Stimulated activated CD4-positive, alpha-beta T cell treated with anti-CD3 and anti-CD28 coated beads, Interleukin-4, amount 100 ng/mL, for 24 hours (primary cell): ENCODE results near the gene DHX40.
"Not testable (repeated sequence)": the region's sequence is repeated elsewhere in the genome, so short reads cannot be mapped to it uniquely, and the experiment has no call there.

ENCODE experiments used
- DNase-seq: peaks from one replicate; pipeline ENCODE4 v3.0.0-alpha.2; 2020

Gene DHX40

GRCh38 chr17:59558953-59559352 lies 6.5 kb upstream of the DHX40 start:
- DNase-seq, result no peak

DNA sequence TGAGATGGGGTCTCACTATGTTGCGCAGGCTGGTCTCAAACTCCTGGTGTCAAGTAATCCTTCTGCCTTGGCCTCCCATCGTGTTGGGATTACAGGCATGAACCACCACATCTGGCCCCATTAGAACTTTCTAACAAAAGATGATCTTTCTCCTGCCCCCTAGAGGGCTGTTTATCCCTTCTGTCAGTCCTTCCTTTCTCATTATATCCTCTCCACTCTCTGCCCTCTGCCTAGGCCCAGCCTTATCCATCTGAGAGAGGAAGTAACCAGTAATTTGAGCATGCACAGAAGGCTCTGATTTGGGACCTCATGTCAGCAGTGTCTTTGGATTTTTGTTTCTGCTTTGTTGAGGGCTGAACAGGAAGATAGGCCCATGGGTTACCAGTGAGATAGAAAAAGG lies 4.4 kb upstream of the DHX40 start:
- DNase-seq, result no peak

DNA sequence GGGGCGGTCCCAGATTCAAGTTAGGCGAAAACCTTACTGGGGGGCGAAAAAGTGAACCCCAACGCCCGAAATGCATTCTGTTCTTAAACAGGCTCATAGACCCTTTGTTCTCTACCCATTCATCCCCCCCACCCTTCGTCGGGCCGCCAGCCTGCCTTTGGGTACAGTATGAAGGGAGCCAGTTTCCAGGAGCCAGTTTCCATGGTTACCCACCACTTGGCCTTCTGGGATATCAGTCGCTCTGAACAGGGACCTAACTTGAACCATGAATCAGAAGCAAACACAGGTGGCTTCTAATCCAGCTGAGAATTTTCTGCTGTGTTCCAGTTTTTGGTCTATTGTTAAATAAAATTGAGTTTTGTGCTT lies 532 bp downstream of the DHX40 start:
- DNase-seq, result peak; percentile 64

DNA sequence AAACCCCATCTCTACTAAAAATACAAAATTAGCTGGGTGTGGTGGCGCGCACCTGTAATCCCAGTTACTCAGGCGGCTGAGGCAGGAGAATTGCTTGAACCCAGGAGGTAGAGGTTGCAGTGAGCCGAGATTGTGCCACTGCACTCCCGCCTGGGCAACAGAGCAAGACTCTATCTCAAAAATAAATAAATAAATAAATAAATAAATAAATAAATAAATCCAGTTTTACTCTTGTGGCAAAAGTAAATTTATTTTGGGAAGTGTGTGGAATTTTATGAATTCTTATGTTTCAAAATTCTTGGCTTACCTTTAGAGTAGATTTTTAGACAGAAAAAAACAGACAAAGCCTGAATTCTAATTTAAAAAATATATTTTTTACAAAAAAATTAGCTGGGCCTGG lies 3.7 kb downstream of the DHX40 start:
- DNase-seq, result not testable (repeated sequence)

GRCh38 chr17:59572301-59572924 lies 7.0 kb downstream of the DHX40 start:
- DNase-seq, result peak; percentile 16

DNA sequence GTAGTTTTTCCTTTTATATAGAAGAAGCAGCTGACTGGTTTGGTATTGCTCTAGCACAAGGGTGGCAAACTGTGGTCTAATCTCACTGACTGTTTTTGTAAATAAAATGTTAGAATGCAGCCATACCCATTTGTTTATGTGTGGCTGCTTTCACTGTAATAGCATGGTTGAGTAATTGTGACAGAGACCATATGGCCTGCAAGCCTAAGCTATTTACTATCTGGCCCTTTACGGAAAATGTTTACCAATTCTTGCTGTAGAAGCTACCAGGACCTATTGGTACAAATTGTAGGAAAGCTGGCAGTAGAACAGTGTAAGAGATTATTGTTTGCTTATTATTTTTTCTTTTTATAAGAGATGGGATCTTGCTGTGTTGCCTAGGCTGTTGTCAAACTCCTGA lies 18.8 kb downstream of the DHX40 start:
- DNase-seq, result not testable (repeated sequence)

DNA sequence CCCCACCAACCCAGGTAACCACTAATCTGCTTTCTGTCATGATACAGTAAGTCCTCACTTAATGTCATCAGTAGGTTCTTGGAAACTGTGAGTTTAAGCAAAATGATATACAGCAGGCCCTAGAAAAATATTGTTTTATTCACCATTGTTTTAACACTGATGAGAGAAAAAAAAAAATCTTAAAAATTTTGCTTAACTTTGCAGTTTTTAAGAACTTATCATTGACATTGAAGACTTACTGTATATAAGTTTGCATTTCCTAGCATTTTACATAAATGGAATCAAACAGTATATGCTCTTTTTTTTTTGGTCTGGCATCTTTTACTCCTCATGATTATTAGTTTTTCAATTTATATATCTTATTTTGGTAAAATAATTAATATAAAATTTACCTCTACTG lies 34.8 kb downstream of the DHX40 start:
- DNase-seq, result no peak

GRCh38 chr17:59601130-59601529 lies 35.7 kb downstream of the DHX40 start:
- DNase-seq, result no peak

DNA sequence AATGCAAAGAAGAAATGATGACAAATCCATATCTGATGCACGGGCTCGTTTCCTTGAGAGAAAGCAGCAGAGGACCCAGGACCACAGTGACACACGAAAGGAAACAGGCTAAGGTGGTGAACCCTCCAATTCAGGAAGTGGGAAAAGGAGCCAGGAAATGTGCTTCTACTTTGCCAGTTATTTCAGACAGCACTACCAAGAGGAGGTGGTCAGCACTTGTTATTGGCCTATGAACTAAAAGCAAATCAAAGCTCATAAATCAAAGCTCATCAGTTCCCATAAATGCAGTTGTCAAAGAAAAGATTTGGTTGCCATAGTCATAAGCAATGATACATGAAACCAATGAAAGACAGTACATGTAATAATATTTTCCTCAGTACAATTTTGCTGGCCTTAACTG lies 41.7 kb downstream of the DHX40 start:
- DNase-seq, result no peak

DNA sequence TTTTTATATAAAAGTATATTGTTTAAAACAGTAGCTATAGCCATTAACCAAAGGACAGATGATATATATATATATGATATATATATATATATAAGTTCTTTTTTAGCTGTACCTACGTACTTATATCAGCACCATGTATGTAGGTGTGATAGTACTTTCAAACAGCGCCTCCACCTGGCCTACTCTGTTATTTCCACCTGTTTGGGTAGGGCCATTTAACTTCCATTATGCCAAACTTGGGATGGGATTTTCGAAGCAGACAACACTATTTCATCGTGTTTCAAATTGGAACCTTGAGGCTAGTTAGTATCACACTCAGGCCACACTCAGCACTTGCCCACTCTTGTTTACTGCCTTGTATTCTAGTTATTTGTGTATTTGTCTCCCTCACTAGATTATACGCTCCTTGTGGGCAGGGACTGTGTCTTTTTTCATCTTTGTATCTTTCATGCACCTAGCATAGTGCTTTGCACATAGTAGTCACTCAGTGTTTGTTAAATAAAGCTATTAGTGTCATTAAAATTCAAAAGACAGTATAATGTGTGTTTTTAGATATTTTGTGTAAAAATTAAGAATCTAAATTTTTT lies 42.5 kb downstream of the DHX40 start:
- DNase-seq, result peak; percentile 40

GRCh38 chr17:59611503-59611902 lies 46.1 kb downstream of the DHX40 start:
- no peak for DNase-seq

DNA sequence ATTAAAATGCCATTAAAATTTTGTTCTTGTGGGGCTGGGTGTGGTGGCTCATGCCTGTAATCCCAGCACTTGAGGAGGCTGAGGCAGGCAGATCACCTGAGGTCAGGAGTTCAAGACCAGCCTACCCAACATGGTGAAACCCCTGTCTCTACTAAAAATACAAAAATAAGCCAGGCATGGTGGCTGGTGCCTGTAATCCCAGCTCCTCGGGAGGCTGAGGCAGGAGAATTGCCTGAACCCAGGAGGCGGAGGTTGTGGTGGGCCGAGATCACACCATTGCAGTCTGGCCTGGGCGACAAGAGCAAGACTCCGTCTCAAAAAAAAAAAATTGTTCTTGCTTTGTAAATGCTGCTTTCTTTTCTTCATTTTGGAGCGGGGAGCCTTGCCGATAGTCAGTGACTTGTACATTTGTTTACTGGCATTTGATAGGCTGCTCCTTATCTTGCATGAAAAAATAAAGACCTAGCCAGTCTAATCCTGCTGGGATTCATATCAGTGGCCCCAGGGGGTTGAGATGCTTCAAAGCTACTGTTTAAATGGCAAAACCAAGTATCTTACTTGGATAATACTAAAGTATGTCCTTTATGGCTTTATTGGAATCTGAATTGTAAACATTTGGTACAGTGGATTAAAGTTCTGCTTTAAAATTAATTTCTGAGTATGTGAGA lies 51.0 kb downstream of the DHX40 start:
- no peak for DNase-seq

- no peak for DNase-seq
These were observed 51.8 kb downstream of the DHX40 start for GRCh38 chr17:59617156-59617732.

- no peak for DNase-seq
These were observed 53.6 kb downstream of the DHX40 start for GRCh38 chr17:59619035-59619297.

GRCh38 chr17:59619298-59620063 lies 54.1 kb downstream of the DHX40 start, which contains the start of gene CLTC:
Gene CLTC (plus strand): TSS chr17:59619895. CDS start chr17:59620132, 237 bp downstream.
- peak; percentile 95 for DNase-seq

- no peak for DNase-seq
These were observed 54.6 kb downstream of the DHX40 start for GRCh38 chr17:59620064-59620359.

GRCh38 chr17:59620518-59621259 lies 55.3 kb downstream of the DHX40 start:
- DNase-seq, result peak; percentile 52

GRCh38 chr17:59621771-59622170 lies 56.4 kb downstream of the DHX40 start:
- DNase-seq, result no peak

- no peak for DNase-seq
These were observed 57.7 kb downstream of the DHX40 start for GRCh38 chr17:59623151-59623550.

DNA sequence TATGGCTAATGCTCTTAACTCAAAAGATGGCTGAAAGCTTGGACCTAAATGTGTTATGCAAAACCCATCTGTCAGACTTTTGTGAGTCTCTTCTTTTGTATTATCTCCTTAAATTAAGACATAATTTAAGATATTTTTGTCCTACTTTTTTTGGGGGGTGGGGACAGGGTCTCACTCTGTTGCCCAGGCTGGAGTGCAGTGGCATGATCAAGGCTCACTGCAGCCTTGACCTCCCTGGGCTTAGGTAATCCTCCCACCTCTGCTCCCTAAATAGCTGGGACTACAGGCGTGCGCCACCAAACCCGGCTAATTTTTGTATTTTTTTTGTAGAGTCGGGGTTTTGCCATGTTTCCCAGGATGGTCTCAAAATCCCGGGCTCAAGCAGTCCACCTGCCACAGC lies 61.3 kb downstream of the DHX40 start:
- DNase-seq, result no peak

DNA sequence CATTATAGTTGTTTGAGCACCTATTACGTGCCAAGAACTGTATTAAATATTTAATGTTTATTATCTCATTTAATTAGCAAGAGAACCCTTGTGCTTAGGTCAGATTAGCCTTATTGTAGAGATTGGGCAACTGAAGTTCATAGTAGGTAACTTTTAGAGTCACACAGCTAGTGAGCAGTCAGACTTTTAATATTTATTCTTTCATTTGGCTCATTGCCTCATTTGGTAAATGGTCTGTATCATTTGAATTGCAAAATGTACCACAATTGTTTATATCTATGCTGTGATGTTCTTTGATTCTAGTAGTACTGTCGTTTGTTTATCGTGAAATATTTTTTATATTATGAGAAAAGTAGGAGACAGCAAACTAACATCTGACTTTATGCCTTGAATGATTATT lies 61.9 kb downstream of the DHX40 start:
- DNase-seq, result no peak

GRCh38 chr17:59627770-59628171 lies 62.4 kb downstream of the DHX40 start:
- DNase-seq, result no peak

GRCh38 chr17:59629174-59629573 lies 63.8 kb downstream of the DHX40 start:
- no peak for DNase-seq
